B cell (primary cell): ENCODE results near the gene ZNF574. TPM values are rescaled to one million over a fixed set of nuclear protein-coding genes. Genes with fewer than 3 reads are reported as not detected.

Experiments used
- ATAC-seq: fragments of 200-7000 bp; cut with Tn5 transposase; one replicate; pipeline ENCODE4 v1.10.0; 2021; ENCODE audit warnings: low read depth, mild to moderate bottlenecking, moderate number of reproducible peaks, moderate library complexity
- CTCF ChIA-PET: fragments of 350-600 bp; sonication (Branson Sonifier 250); formaldehyde crosslinking; loops from one replicate; lab custom pipeline; 2021; ENCODE audit warnings: antibody characterized with exemption, inconsistent platforms; lab: Charles Lee
- POLR2A ChIA-PET: fragments of 350-600 bp; sonication (Branson Sonifier 250); formaldehyde crosslinking; loops from one replicate; lab custom pipeline; 2021; ENCODE audit warnings: antibody characterized with exemption; lab: Charles Lee
- DNase-seq: peaks from one replicate; pipeline ENCODE4 v3.0.0; 2013
- H2AFZ ChIP-seq: 2 replicates; pipeline ENCODE4 v1.6.1; 2012; ENCODE audit warnings: mild to moderate bottlenecking, low read depth, low read length; ENCODE audit not compliant: insufficient read depth, poor library complexity, severe bottlenecking
- H3K27ac ChIP-seq, 2 donors: 1 replicate in 1 of 2; 2 replicates in 1 of 2; pipeline ENCODE4 v1.5.1; 2012 to 2013; ENCODE audit warnings: low read length in 2 of 2, mild to moderate bottlenecking in 2 of 2, moderate library complexity in 1 of 2
- H3K27me3 ChIP-seq, 4 experiments: fragments of 200-600 bp in 1 of 4; sonication (generic) in 1 of 4; replicated peaks in 1 of 4; 1 replicate in 2 of 4; 2 replicates in 2 of 4; pipeline versions ENCODE4 v1.6.1 to v1.7.0; 2013 to 2016; ENCODE audit warnings: low read length in 3 of 4, mild to moderate bottlenecking in 2 of 4, mixed read lengths in 1 of 4, moderate library complexity in 1 of 4; ENCODE audit not compliant: insufficient read depth in 4 of 4, control insufficient read depth in 3 of 4; ENCODE audit errors: control extremely low read depth in 1 of 4
- H3K36me3 ChIP-seq, 2 experiments: replicated peaks in 1 of 2; 1 replicate in 1 of 2; 2 replicates in 1 of 2; pipeline versions ENCODE4 v1.6.1 to v1.7.1; 2013; ENCODE audit warnings: low read length in 1 of 2; ENCODE audit not compliant: insufficient read depth in 2 of 2, control insufficient read depth in 1 of 2; ENCODE audit errors: control extremely low read depth in 1 of 2, extremely low read depth in 1 of 2
- H3K4me1 ChIP-seq, 2 donors: fragments of 200-600 bp in 1 of 2; sonication (generic) in 1 of 2; 1 replicate in 1 of 2; 2 replicates in 1 of 2; pipeline versions ENCODE4 v1.5.1 to v1.6.1; 2013 to 2017; ENCODE audit warnings: low read length in 2 of 2; ENCODE audit not compliant: control insufficient read depth in 2 of 2, insufficient read depth in 2 of 2
- H3K4me2 ChIP-seq: replicated peaks from 2 replicates; pipeline ENCODE3; 2012; ENCODE audit warnings: mild to moderate bottlenecking, low read depth, low read length; ENCODE audit not compliant: poor library complexity, severe bottlenecking
- H3K4me3 ChIP-seq, 5 experiments: fragments of 200-600 bp in 1 of 5; sonication (generic) in 1 of 5; 1 replicate in 3 of 5; 2 replicates in 2 of 5; pipeline versions ENCODE4 v1.5.1 to v1.7.0; 2011 to 2016; ENCODE audit warnings: low read length in 4 of 5, mild to moderate bottlenecking in 4 of 5, low read depth in 2 of 5, control low read depth in 1 of 5, moderate library complexity in 1 of 5; ENCODE audit not compliant: insufficient read depth in 1 of 5; ENCODE audit errors: control extremely low read depth in 1 of 5, extremely low read depth in 1 of 5
- H3K79me2 ChIP-seq: fragments of 200-600 bp; sonication (generic); one replicate; pipeline ENCODE4 v1.6.0; 2016; ENCODE audit warnings: low read length; ENCODE audit not compliant: control insufficient read depth, insufficient read depth
- H3K9ac ChIP-seq: fragments of 200-600 bp; sonication (generic); 2 replicates; pipeline ENCODE4 v1.6.1; 2017; ENCODE audit warnings: mild to moderate bottlenecking, low read length, moderate library complexity
- H3K9me3 ChIP-seq, 3 donors: one replicate each; pipeline versions ENCODE4 v1.6.1 to v1.7.1; 2013; ENCODE audit warnings: low read length in 2 of 3; ENCODE audit not compliant: control insufficient read depth in 2 of 3, insufficient read depth in 1 of 3; ENCODE audit errors: control extremely low read depth in 1 of 3
- H4K20me1 ChIP-seq: 2 replicates; pipeline ENCODE4 v1.6.0; 2012; ENCODE audit warnings: mild to moderate bottlenecking, low read length; ENCODE audit not compliant: insufficient read depth, control insufficient read depth, poor library complexity, severe bottlenecking
- H3K27ac Mint-ChIP-seq: one replicate; pipeline ENCODE4 v1.8.0; 2021; ENCODE audit warnings: mixed read lengths
- H3K27me3 Mint-ChIP-seq: one replicate; pipeline ENCODE4 v1.8.0; 2021; ENCODE audit warnings: mixed read lengths
- H3K4me1 Mint-ChIP-seq: one replicate; pipeline ENCODE4 v1.8.0; 2021; ENCODE audit warnings: mixed read lengths
- H3K4me3 Mint-ChIP-seq: one replicate; pipeline ENCODE4 v1.8.0; 2021; ENCODE audit warnings: mixed read lengths
- H3K9me3 Mint-ChIP-seq: one replicate; pipeline ENCODE4 v1.8.0; 2022; ENCODE audit warnings: mixed read lengths; ENCODE audit not compliant: insufficient read depth
- CTCF ChIP-seq: fragments of 200-600 bp; IDR thresholded peaks from one replicate; pipeline ENCODE4 v1.8.0; 2022; ENCODE audit warnings: antibody characterized with exemption, mild to moderate bottlenecking
- EZH2 ChIP-seq: IDR thresholded peaks from 2 replicates; pipeline ENCODE4 v1.6.1; 2012; ENCODE audit warnings: borderline replicate concordance, low read depth, mild to moderate bottlenecking, moderate library complexity, low read length; ENCODE audit not compliant: insufficient read depth, poor library complexity, severe bottlenecking
- WGBS: methylation state at CpG from one replicate; pipeline ENCODE4 v1.1.5; 2013; ENCODE audit warnings: missing lambda C conversion rate; ENCODE audit not compliant: insufficient coverage; 5-methylcytosine and 5-hydroxymethylcytosine counted together
- intact Hi-C: fragments of 100-400 bp; cut with micrococcal nuclease; formaldehyde crosslinking; loops from one replicate; pipeline ENCODE4 v1.10.0; 2022
- polyA plus RNA-seq: library from polyadenylated mRNA; depleted of rRNA; stranded (reverse); fragments of >200 nt; gene quantifications from 2 replicates; pipeline ENCODE4 v1.2.3, GENCODE V29; 2012
- total RNA-seq, 2 donors: library from RNA; stranded (reverse); fragments of 120-200 nt in 1 of 2; gene quantifications; 1 replicate in 1 of 2; 2 replicates in 1 of 2; pipeline versions ENCODE4 v1.2.3 to v1.2.4, GENCODE V29; 2013 to 2022

Gene ZNF574
- total and polyA plus RNA-seq, 2 donors (not counting 1 experiment from before 2014, with no cell fraction given) = 27.4 to 29.1 TPM

- H3K9me3 Mint-ChIP-seq = no peaks in the 10 kb centered on the region
- Histone ChIP-seq H2AFZ (no peak overlapping the region), H3K4me1 (peaks cover 7 to 12% of the 10 kb centered on the region in 2 donors), H3K9me3 (no peaks in the 10 kb centered on the region), H3K4me2 (no peak overlapping the region), H3K9ac (no peak overlapping the region), H3K27me3 (peaks cover 0 to 33% (median 18%) of the 10 kb centered on the region in 4 experiments), H3K4me3 (no peak overlapping the region), H3K79me2 (no peaks in the 10 kb centered on the region), H3K27ac (no peak overlapping the region), H4K20me1 (no peaks in the 10 kb centered on the region), H3K36me3 (no peaks in the 10 kb centered on the region)
- H3K4me1 Mint-ChIP-seq = no peaks in the 10 kb centered on the region
- no peak overlapping the region for H3K27ac Mint-ChIP-seq
- intact Hi-C loops = no loop called here
- POLR2A ChIA-PET = no interaction called here
- DNase-seq = no peak
- TF ChIP-seq EZH2 (no peak), CTCF (no peak)
- no peak for ATAC-seq
- peaks cover 15% of the 10 kb centered on the region for H3K27me3 Mint-ChIP-seq
- CTCF ChIA-PET = interaction anchor here (0.9 kb wide), 1 partner anchor 31 kb away, joined by 3 read pairs; no protein-coding TSS in a partner anchor
- no peak overlapping the region for H3K4me3 Mint-ChIP-seq
- WGBS = 91% methylated on average over 6 of the region's 6 CpGs
Measured at GRCh38 chr19:42064432-42064831, 11.5 kb upstream of the ZNF574 start.

GRCh38 chr19:42065051-42065450 is 10.9 kb upstream of the ZNF574 start:
- H3K79me2 ChIP-seq = no peaks in the 10 kb centered on the region
- POLR2A ChIA-PET = interaction anchor here (0.6 kb wide), 1 partner anchor 68 kb away, joined by 4 read pairs; no protein-coding TSS in a partner anchor
- no peaks in the 10 kb centered on the region for H3K9me3 ChIP-seq
- Mint-ChIP-seq H3K27ac (no peak overlapping the region), H3K9me3 (no peaks in the 10 kb centered on the region), H3K27me3 (peaks cover 15% of the 10 kb centered on the region), H3K4me1 (no peaks in the 10 kb centered on the region), H3K4me3 (no peak overlapping the region)
- H3K4me3 ChIP-seq = no peak overlapping the region
- peaks cover 12 to 18% of the 10 kb centered on the region in 2 donors for H3K4me1 ChIP-seq
- no peak overlapping the region for H2AFZ ChIP-seq
- DNase-seq (no peak), ATAC-seq (no peak)
- peaks cover 0 to 38% (median 21%) of the 10 kb centered on the region in 4 experiments for H3K27me3 ChIP-seq
- H3K9ac ChIP-seq = no peak overlapping the region
- H3K27ac ChIP-seq = no peak overlapping the region
- CTCF ChIA-PET = interaction anchor here (0.9 kb wide), 1 partner anchor 31 kb away, joined by 3 read pairs; no protein-coding TSS in a partner anchor
- H4K20me1 ChIP-seq = no peaks in the 10 kb centered on the region
- intact Hi-C loops = no loop called here
- no peak overlapping the region for H3K4me2 ChIP-seq
- no peaks in the 10 kb centered on the region for H3K36me3 ChIP-seq
- TF ChIP-seq CTCF (no peak), EZH2 (no peak)
- 97% methylated on average over 13 of the region's 13 CpGs for WGBS
